HepG2 (cell line): ENCODE measurements around the gene MECR. TPM values are rescaled to one million over a fixed set of nuclear protein-coding genes. Genes with fewer than 3 reads are reported as not detected.

Experiments
- ASH2L ChIP-seq: fragments of 300-600, 200-600 bp; sonication (generic); IDR thresholded peaks from 2 replicates; pipeline ENCODE4 v1.7.0; 2017; ENCODE audit warnings: low read depth, mild to moderate bottlenecking, moderate library complexity, mixed read lengths, low read length; ENCODE audit not compliant: insufficient read length
- CHD4 ChIP-seq: fragments of 200-600 bp; sonication (generic); IDR thresholded peaks from 2 replicates; pipeline ENCODE4 v1.7.0; 2017; ENCODE audit warnings: mild to moderate bottlenecking, low read length, borderline replicate concordance
- ETV6 ChIP-seq: sonication (generic); formaldehyde crosslinking; conservative IDR thresholded peaks from 2 replicates; pipeline ENCODE4 v1.4.0; 2020; ENCODE audit warnings: missing genetic modification reagents
- FOXK1 ChIP-seq: sonication (generic); formaldehyde crosslinking; IDR thresholded peaks from 2 replicates; pipeline ENCODE4 v1.4.0; 2020; ENCODE audit warnings: low read depth, missing genetic modification reagents, borderline replicate concordance
- KAT2B ChIP-seq: fragments of 150-350 bp; IDR thresholded peaks from 2 replicates; pipeline ENCODE4 v1.6.1; 2014; ENCODE audit warnings: low read depth, low read length, borderline replicate concordance
- MTA3 ChIP-seq: sonication (generic); formaldehyde crosslinking; IDR thresholded peaks from 2 replicates; pipeline ENCODE4 v1.4.0; 2020; ENCODE audit warnings: missing genetic modification reagents
- SP4 ChIP-seq: sonication (generic); formaldehyde crosslinking; IDR thresholded peaks from 2 replicates; pipeline ENCODE4 v1.8.1; 2023; ENCODE audit warnings: mild to moderate bottlenecking, missing genetic modification reagents
- WIZ ChIP-seq: sonication (generic); formaldehyde crosslinking; IDR thresholded peaks from 2 replicates; pipeline ENCODE4 v1.5.1; 2020; ENCODE audit warnings: mild to moderate bottlenecking, missing genetic modification reagents
- ZFP90 ChIP-seq: sonication (generic); formaldehyde crosslinking; IDR thresholded peaks from 2 replicates; pipeline ENCODE4 v1.8.0; 2022; ENCODE audit warnings: missing genetic modification reagents, mild to moderate bottlenecking, inconsistent platforms, borderline replicate concordance
- ZNF20 ChIP-seq: sonication (generic); formaldehyde crosslinking; IDR thresholded peaks from 2 replicates; pipeline ENCODE4 v1.4.0; 2020; ENCODE audit warnings: mild to moderate bottlenecking, moderate library complexity, missing genetic modification reagents
- ZNF282 ChIP-seq: fragments of 450-650 bp; IDR thresholded peaks from 2 replicates; pipeline ENCODE4 v1.6.1; 2018; ENCODE audit not compliant: partially characterized antibody
- ZNF431 ChIP-seq: sonication (generic); formaldehyde crosslinking; IDR thresholded peaks from 2 replicates; pipeline ENCODE4 v1.9.0; 2022; ENCODE audit warnings: missing genetic modification reagents, low read depth, mild to moderate bottlenecking, borderline replicate concordance
- ZNF746 ChIP-seq: sonication (generic); formaldehyde crosslinking; IDR thresholded peaks from 2 replicates; pipeline ENCODE4 v1.8.0; 2022; ENCODE audit warnings: mild to moderate bottlenecking, missing genetic modification reagents
- ZNF761 ChIP-seq: sonication (generic); formaldehyde crosslinking; conservative IDR thresholded peaks from 2 replicates; pipeline ENCODE4 v1.4.0; 2020; ENCODE audit warnings: mild to moderate bottlenecking, missing genetic modification reagents
- polyA plus RNA-seq, 8 experiments: library from polyadenylated mRNA; depleted of rRNA in 3 of 8; stranded (reverse) in 7 of 8; unstranded in 1 of 8; fragments of >200 nt; fragmentation: Illumina TruSeq in 4 of 8; extraction: Trizol in 4 of 8; gene quantifications; 2 replicates each; pipeline versions ENCODE4 v1.2.1 to v1.2.3, GENCODE V29; 2011 to 2016; ENCODE audit warnings: low read depth in 4 of 8, missing spikeins in 1 of 8, mixed read lengths in 1 of 8; ENCODE audit not compliant: insufficient read depth in 1 of 8
- total RNA-seq, 5 experiments: library from RNA; depleted of rRNA; stranded (reverse); fragments of >200 nt; fragmentation: Illumina TruSeq; extraction: Trizol; gene quantifications; 2 replicates each; pipeline ENCODE4 v1.2.3, GENCODE V29; 2016; ENCODE audit warnings: low read depth in 1 of 5
- TF ChIP-seq, protein P1 (sequence below): sonication (generic); formaldehyde crosslinking; IDR thresholded peaks from 2 replicates; pipeline ENCODE4 v1.5.0; 2020; ENCODE audit warnings: mild to moderate bottlenecking, missing genetic modification reagents, borderline replicate concordance
- TF ChIP-seq, protein P2 (sequence below): sonication (generic); formaldehyde crosslinking; IDR thresholded peaks from 2 replicates; pipeline ENCODE4 v1.4.0; 2020; ENCODE audit warnings: missing genetic modification reagents, borderline replicate concordance
- TF ChIP-seq, protein P3 (sequence below): IDR thresholded peaks from 2 replicates; pipeline ENCODE4 v1.6.1; 2016; ENCODE audit warnings: low read depth, control low read depth
- TF ChIP-seq, protein P4 (sequence below): IDR thresholded peaks from 2 replicates; pipeline ENCODE4 v1.6.1; 2016; ENCODE audit warnings: missing compliant biosample characterization, missing genetic modification reagents, borderline replicate concordance
- TF ChIP-seq, protein P5 (sequence below): sonication (generic); formaldehyde crosslinking; IDR thresholded peaks from 2 replicates; pipeline ENCODE4 v1.4.0; 2020; ENCODE audit warnings: missing genetic modification reagents, borderline replicate concordance

The MECR gene
- total and polyA plus RNA-seq, 2 of the 13 experiments (the other 11 are each of a cell fraction or from before 2014, with no cell fraction given) = 18.8 to 24.9 TPM

DNA sequence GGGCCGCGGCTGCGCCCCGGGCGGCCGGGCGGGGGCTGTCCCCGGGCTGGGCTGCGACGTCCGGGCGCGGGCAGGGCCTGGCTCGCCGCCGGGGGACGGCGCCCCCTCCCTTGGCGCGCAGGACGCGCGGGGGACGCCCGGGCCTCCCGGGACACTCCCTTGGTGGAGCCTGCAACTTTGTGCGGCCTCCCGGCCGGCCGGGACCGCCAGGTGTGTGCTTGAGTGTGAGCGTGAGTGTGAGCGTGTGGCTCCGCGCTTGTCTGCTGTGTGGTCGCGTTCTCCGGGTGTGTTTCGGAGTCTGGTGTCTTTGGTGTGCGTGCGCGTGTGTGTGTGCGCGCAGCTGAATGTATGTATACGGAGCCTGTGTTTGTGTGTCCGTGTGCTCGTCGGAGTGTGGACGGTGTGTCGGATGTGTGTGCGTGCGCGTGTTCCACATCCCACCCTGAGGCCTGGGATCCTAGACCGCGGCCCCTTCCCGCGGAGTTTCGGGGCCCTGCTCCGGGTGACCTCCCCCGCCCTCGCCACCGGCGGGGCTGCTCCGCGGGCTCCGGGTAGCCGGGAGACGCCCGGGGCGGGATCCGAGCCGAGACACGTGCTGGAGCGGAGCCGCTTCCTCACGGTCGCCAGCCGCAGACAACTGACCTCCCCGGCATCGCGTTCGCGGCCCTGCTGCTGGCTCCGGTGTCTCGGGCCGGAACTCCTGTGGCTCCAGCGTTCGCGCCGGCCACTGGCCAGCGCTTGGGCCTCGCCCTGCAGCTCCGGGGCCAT is 7.3 kb upstream of the MECR start (continued):
- TF ChIP-seq ZNF431 (CRISPR knock-in tag) (no peak), ZNF20 (no peak), SP4 (CRISPR knock-in tag) (0 out of 2 replicates have a peak, but pooled peaks have one; percentile 7), KAT2B (no peak), ETV6 (CRISPR knock-in tag) (no peak), WIZ (CRISPR knock-in tag) (no peak), FOXK1 (CRISPR knock-in tag) (no peak), ZNF761 (peak; percentile 61), ZFP90 (CRISPR knock-in tag) (no peak), ZNF282 (no peak), ASH2L (no peak), CHD4 (no peak), MTA3 (no peak), ZNF746 (CRISPR knock-in tag) (no peak)
- TF ChIP-seq, protein P1, sequence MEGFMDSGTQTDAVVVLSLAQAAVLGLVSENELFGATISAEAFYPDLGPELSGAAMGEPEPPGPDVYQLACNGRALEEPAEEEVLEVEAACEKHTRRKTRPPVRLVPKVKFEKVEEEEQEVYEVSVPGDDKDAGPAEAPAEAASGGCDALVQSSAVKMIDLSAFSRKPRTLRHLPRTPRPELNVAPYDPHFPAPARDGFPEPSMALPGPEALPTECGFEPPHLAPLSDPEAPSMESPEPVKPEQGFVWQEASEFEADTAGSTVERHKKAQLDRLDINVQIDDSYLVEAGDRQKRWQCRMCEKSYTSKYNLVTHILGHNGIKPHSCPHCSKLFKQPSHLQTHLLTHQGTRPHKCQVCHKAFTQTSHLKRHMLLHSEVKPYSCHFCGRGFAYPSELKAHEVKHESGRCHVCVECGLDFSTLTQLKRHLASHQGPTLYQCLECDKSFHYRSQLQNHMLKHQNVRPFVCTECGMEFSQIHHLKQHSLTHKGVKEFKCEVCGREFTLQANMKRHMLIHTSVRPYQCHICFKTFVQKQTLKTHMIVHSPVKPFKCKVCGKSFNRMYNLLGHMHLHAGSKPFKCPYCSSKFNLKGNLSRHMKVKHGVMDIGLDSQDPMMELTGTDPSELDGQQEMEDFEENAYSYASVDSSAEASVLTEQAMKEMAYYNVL (CRISPR knock-in tag) = no peak
- TF ChIP-seq, protein P2, sequence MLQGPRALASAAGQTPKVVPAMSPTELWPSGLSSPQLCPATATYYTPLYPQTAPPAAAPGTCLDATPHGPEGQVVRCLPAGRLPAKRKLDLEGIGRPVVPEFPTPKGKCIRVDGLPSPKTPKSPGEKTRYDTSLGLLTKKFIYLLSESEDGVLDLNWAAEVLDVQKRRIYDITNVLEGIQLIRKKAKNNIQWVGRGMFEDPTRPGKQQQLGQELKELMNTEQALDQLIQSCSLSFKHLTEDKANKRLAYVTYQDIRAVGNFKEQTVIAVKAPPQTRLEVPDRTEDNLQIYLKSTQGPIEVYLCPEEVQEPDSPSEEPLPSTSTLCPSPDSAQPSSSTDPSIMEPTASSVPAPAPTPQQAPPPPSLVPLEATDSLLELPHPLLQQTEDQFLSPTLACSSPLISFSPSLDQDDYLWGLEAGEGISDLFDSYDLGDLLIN (CRISPR knock-in tag) = no peak
- TF ChIP-seq, protein P3, sequence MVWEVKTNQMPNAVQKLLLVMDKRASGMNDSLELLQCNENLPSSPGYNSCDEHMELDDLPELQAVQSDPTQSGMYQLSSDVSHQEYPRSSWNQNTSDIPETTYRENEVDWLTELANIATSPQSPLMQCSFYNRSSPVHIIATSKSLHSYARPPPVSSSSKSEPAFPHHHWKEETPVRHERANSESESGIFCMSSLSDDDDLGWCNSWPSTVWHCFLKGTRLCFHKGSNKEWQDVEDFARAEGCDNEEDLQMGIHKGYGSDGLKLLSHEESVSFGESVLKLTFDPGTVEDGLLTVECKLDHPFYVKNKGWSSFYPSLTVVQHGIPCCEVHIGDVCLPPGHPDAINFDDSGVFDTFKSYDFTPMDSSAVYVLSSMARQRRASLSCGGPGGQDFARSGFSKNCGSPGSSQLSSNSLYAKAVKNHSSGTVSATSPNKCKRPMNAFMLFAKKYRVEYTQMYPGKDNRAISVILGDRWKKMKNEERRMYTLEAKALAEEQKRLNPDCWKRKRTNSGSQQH (CRISPR knock-in tag) = no peak
- TF ChIP-seq, protein P4, sequence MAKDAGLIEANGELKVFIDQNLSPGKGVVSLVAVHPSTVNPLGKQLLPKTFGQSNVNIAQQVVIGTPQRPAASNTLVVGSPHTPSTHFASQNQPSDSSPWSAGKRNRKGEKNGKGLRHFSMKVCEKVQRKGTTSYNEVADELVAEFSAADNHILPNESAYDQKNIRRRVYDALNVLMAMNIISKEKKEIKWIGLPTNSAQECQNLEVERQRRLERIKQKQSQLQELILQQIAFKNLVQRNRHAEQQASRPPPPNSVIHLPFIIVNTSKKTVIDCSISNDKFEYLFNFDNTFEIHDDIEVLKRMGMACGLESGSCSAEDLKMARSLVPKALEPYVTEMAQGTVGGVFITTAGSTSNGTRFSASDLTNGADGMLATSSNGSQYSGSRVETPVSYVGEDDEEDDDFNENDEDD (CRISPR knock-in tag) = peak; percentile 50; the same call in 1 of the 2 replicates
- TF ChIP-seq, protein P5, sequence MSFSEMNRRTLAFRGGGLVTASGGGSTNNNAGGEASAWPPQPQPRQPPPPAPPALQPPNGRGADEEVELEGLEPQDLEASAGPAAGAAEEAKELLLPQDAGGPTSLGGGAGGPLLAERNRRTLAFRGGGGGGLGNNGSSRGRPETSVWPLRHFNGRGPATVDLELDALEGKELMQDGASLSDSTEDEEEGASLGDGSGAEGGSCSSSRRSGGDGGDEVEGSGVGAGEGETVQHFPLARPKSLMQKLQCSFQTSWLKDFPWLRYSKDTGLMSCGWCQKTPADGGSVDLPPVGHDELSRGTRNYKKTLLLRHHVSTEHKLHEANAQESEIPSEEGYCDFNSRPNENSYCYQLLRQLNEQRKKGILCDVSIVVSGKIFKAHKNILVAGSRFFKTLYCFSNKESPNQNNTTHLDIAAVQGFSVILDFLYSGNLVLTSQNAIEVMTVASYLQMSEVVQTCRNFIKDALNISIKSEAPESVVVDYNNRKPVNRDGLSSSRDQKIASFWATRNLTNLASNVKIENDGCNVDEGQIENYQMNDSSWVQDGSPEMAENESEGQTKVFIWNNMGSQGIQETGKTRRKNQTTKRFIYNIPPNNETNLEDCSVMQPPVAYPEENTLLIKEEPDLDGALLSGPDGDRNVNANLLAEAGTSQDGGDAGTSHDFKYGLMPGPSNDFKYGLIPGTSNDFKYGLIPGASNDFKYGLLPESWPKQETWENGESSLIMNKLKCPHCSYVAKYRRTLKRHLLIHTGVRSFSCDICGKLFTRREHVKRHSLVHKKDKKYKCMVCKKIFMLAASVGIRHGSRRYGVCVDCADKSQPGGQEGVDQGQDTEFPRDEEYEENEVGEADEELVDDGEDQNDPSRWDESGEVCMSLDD (CRISPR knock-in tag) = no peak
